RPMI7951 (cell line): ENCODE measurements around the gene REV3L. TPM values are rescaled to one million over a fixed set of nuclear protein-coding genes. Genes with fewer than 3 reads are reported as not detected.
"Not testable (repeated sequence)": the region's sequence is repeated elsewhere in the genome, so short reads cannot be mapped to it uniquely, and the experiment has no call there.

Experiments used
- DNase-seq: peaks from one replicate; pipeline ENCODE4 v3.0.0-alpha.2; 2012; ENCODE audit warnings: low read depth
- total RNA-seq: library from RNA; depleted of rRNA; stranded (reverse); fragments of >200 nt; shearing (Covaris generic); gene quantifications from 2 replicates; pipeline ENCODE4 v1.2.3, GENCODE V29; 2014

REV3L gene
- total RNA-seq, 1 experiment from 2014 or later, result 22.8 TPM

DNA sequence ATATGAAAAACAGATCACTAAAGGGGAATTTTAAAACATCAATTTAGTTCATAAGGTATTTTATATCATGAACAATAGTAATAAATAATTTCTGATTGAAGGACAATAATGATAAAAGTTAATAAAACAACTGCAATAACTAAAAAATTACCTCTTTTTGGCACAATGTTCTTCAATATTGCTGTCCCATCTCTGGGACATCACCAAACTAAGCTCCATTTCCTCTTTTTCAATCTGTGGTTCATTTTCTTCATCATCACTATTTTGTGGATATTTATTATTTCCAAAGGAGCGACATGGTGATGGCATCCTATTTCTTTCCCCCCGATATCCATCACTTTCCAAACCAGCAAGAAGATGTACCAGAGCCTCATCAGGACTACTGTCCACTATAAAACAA lies 103.2 kb downstream of the REV3L start:
- DNase-seq, result no peak

GRCh38 chr6:111379302-111379701 lies 103.7 kb downstream of the REV3L start:
- no peak for DNase-seq

- DNase-seq, result peak; percentile 18
These were observed 105.4 kb downstream of the REV3L start for GRCh38 chr6:111377558-111378120.

DNA sequence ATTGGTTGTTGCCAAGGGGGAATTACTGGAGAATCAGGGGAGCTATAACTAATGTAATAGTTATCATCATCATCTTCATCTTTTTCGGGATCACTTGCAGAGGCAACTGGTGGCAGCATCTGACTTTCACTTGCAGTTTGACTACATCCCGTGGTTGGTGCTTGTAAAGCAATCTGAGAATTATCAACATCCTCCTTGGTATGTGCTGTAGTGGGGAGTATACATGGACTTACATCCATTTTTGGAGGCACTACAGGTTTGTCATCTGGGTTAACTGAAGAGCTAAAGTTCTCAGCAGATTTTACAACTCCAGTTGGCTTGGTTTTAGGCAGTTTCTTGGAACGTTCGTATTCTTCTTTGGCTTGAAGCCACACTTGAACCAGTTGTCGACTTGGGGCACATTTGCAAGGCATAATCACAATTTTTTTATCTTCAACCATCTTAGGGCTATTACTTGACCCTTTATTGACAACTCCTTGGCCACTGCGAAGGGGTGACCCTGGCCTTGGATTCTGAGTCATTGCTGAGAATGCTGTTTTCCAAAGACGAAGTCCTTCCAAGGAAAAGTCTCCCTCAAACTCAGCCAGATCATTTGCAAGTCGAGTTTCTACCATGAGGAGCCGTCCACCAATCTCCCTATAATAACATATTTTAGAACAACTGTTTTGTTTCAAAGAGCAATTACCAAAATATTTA lies 115.5 kb downstream of the REV3L start:
- DNase-seq, result no peak

DNA sequence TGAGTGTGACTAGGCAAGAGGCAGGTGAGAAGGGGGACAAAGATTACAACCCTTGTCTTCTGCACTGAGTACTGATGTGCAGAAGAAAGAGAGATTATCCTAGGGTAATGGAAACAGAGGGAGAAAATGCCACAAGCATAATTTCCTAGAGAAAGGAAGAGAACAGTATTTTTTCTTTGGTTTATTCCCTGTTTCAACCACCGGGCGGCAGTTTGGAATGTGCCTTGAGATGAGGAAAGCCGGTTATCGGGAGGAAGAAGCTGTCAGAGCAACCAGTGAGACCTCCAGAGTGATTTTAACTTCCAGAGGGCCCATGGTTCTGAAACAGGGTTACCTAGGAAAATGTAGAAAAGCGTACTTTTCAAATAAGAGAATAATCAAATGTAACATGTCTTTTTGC lies 121.4 kb downstream of the REV3L start:
- DNase-seq, result peak; percentile 48

GRCh38 chr6:111358454-111358853 lies 124.6 kb downstream of the REV3L start:
- DNase-seq, result no peak

DNA sequence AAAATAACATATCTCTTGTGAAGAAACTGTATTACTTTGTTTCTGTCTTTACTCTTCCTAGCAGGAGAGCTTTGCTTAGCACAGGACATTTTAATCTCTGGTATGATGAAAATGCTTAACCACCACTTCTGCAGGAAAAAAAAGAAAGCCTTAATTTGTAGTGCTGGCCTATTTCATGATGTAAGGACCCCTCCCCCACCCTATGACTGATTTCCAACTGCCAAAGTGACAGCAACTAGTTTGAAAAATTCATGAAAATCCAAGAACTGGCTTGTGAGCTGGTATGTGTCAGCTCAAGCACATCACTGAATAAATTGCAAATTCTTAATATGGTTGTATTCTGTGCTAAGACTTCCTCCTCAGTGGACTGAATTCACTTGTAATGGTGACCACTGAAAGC lies 125.3 kb downstream of the REV3L start:
- no peak for DNase-seq

GRCh38 chr6:111356551-111356950 lies 126.5 kb downstream of the REV3L start:
- no peak for DNase-seq

- DNase-seq, result no peak
These were observed 128.1 kb downstream of the REV3L start for GRCh38 chr6:111354758-111355555.

DNA sequence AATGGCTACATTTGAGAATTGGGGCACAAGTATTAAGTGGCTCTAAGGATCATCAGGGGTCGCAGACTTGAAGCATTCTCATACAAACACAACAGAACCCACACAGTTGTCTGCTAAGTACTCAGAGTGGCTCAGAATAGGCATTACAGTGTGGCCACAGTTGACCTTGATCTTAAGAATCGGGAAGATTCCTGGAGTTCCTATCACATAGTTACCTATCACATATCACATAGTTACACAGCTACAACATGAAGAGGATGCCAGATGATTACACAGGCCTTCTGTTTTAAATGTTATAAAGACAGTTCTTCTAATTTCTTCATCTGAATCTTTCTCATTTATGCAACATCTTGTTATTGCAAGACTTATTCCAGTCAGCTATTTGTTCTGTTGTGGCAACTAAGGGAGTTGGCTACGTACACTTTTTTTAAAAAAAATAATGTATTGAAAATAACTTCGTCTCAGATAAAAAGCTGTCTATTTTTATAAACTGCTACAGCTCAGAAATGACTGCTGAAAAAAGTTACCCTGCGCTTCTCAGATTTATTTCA lies 129.0 kb downstream of the REV3L start:
- DNase-seq, result no peak

DNA sequence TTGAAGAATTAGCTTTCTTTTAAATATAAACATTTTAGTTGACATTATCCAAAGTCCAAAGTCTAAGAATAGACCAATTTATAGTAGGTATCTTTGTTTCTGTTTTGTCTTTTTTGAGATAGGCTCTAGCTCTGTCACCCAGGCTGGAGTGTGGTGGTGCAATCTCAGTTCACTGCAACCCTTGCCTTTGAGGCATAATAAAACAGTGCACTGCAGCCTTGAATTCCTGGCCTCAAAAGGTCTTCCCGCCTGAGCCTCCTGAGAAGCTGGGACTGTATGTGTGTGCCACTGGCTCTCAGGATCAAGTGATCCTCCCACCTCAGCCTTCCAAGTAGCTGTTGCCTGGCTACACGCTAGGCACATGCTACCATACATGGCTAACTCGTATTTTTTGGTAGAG lies 135.4 kb downstream of the REV3L start:
- DNase-seq, result no peak

- no peak for DNase-seq
These were observed 140.1 kb downstream of the REV3L start for GRCh38 chr6:111342913-111343312.

- no peak for DNase-seq
These were observed 143.7 kb downstream of the REV3L start for GRCh38 chr6:111339294-111339693.

GRCh38 chr6:111338843-111339242 lies 144.2 kb downstream of the REV3L start:
- no peak for DNase-seq

DNA sequence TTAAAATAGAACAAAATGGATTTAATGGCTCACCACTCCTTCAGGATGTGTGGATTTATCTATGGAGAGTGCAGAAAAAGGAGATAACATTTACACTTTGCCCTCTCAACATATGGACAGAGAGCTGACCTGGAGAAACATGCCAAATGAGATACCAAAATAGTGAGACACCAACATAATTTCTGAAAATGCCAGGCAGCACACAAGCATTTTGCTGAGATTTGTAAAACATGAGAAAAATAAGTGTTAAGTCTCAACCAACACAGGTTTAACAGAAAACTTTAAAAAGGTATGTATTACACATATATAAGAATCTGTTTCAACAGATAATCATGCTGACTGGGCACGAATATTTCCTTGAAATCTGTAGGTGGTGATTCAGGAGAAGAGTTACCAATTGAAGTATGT lies 145.2 kb downstream of the REV3L start:
- DNase-seq, result no peak

DNA sequence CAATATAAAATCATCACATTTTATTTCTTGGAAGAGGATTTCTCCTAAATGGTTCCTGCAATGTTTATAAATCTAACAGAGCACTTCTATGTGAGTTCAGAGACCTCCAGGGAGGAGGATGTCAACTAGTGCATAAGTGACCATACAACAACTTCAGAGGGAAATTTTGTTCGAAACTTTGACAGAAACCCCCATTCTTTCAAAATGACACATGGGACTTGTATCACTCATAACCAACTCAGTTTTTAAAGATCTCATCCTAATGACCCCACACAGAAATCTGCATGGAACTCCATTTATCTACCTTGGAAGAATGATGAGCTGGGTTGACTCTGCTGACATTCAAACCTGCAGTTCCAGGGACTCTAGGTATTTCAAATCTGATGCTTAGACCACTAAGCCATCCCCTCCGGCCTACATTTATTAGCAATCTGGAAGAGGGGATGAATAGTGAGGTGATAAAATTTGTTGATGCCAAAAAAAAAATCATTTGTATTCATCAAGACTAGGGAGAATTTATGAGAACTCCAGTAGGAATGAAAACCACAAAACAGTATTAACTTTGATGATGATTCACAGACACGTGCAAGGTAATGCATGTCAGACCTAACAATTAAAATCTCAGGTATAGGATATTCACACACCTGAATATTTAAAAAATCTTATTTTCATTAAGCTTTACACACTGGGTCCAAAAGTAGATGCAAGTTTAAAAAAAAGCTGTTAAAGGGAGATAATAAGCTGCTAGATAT lies 153.0 kb downstream of the REV3L start:
- no peak for DNase-seq

DNA sequence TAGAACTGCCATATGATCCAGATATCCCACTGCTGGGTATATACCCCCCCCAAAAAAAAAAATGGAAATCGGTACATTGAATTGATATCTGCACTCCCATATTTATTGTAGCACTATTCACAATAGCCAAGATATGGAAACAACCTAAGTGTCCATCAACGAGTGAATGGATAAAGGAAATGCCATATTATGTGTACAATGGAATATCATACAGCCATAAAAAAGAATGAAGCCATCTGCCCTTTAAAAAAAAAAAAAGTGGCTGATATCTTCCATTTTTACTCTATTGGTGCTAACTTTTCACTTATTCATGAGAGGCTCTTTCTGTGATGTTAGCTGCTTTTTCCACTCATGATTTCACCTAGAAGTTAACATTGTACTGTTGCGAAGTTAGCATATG lies 156.5 kb downstream of the REV3L start:
- no peak for DNase-seq

GRCh38 chr6:111322145-111322544 lies 160.9 kb downstream of the REV3L start:
- no peak for DNase-seq

GRCh38 chr6:111307950-111308349 lies 175.1 kb downstream of the REV3L start:
- not testable (repeated sequence) for DNase-seq

DNA sequence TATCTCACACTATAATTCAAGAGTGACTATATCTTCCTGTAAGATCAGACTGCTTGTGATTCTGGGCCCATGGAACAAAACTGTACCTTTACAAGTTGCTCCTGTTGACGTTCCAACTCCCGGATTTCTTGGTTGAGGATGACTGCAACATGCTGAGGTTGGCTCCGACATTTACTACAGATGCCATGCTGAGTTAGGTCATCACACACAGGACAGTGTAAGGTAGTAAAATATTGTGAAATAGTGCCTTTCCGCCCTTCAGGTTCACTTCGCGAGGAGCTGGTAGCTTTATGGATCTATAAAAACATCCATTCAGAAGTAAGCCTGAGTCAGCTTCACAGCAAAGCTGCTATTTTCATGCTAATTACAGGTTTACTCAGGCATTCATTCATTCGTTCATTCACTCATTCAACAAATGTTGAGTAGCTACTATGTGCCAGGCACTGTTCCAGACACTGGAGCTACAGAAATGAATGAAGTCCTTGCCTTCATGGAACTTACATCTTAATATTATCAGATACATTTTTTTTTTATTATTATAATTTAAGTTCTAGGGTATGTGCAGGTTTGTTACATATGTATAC lies 175.7 kb downstream of the REV3L start:
- no peak for DNase-seq

- DNase-seq, result no peak
These were observed 176.7 kb downstream of the REV3L start for GRCh38 chr6:111306104-111306888.
